ELF-1 (cell line): ENCODE results near the gene LNP1.
A peak's percentile ranks its signal among the peaks of the same experiment; 100 is the strongest.

ENCODE experiments used
- DNase-seq: peaks from one replicate; pipeline ENCODE4 v3.0.0-alpha.2; 2016; ENCODE audit warnings: low read depth, low spot score

LNP1 gene

DNA sequence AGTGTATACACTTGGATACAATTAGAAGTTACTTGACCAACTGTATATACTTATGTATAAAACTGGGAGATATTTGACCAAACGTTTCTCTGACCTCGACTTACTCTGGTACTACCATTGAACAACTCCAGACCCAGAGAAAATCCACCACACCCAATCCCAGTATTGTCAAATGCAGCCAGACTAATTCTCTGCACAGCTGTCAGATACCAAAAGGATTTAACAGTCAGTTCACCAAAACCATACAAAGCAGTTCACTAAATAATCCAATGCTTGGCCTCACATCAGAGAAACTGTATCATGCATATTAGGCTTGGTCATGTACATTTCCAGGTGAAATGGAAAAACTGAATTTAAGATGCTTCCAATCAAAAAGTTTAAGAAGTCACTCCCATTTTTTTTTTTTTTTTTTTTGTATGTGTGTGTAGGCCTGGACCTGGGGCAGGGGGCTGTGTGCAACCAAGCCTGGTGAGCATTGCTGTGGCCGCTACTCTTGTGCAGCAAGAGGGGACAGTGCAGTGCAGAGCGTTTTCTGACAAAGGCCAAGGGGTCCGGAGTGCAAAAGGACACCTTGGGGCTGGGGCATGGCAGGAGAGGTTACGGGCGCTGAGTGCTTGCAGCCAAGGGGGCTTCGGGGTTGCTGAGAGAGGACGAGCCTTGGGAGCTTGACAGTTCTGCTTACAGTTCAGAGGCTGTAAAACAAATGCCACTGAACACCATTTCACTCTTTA lies 1.8 kb upstream of the LNP1 start:
- peak; percentile 17 for DNase-seq

DNA sequence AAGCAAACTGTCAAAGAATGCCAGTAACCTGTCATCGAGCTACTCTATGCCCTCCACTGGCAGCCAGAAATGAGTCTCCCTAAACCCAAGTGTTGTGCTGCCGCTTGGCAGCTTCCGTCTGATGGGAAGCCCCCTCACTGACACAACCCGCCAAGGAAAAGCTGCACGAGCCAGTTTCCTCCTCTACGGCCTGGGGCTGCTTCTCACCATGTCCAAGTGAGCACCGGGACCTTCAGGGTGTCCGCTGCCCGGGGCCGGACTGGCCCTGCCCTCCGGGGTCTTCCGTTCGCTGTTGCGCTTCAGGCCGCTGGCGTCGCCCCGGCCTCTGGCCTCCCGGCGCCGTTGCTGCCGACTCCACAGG lies 940 bp upstream of the LNP1 start:
- DNase-seq = peak; percentile 58

DNA sequence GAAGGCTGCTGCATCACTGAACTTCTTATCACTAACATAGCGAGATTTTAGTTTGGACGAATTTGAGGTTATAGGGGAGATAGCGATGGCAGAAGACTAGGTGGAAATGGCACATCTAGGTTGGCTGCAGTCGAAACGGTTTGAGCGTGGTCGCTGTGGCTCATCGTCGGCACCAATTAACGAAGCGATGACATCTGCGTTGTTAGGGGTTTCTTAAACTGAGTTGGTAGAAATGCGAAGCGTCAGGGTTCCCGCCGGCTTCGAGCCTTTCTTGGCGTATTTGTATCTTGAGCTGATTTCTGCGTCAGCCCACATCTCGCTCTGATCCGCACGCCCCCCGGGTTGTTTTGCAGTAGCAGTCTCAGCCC lies 319 bp downstream of the LNP1 start:
- DNase-seq = no peak

DNA sequence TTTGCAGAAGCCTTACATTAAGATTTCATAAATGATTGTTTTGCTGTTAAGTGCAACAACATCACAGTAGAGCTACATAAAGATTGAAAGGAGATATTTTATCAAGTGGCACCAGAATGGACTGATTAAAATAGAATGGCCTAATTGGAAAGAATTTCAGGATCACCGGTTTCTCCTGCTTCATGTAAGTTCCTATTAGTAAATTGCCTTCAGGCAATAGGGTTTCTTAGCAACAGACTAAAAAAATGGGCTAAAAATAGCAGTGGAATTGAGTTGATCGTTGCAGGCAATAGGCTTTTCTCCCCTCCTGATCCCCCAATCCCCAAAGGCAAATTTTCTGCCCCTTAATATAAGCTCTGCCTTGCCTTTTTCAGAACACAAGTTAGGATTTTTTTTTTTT lies 917 bp downstream of the LNP1 start:
- DNase-seq = peak; percentile 34

DNA sequence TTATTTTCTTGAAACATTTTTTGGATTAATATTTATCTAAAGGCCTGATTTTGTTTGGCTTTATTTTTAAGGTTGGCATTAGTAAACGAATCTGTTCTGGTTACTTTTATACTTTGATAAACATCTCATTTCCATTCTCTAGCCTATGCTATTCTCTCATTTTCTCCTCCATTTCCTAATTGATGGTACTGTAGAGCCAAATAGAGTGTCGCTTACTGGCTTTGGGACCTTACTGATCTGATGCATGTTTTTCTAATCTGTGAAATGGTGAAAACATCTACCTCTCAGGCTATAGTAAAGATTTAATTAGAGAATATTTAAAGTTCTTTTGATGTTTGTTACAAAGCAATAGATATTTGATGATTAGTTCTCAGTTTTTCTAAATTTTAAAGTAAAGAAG lies 1.6 kb downstream of the LNP1 start:
- DNase-seq = no peak

DNA sequence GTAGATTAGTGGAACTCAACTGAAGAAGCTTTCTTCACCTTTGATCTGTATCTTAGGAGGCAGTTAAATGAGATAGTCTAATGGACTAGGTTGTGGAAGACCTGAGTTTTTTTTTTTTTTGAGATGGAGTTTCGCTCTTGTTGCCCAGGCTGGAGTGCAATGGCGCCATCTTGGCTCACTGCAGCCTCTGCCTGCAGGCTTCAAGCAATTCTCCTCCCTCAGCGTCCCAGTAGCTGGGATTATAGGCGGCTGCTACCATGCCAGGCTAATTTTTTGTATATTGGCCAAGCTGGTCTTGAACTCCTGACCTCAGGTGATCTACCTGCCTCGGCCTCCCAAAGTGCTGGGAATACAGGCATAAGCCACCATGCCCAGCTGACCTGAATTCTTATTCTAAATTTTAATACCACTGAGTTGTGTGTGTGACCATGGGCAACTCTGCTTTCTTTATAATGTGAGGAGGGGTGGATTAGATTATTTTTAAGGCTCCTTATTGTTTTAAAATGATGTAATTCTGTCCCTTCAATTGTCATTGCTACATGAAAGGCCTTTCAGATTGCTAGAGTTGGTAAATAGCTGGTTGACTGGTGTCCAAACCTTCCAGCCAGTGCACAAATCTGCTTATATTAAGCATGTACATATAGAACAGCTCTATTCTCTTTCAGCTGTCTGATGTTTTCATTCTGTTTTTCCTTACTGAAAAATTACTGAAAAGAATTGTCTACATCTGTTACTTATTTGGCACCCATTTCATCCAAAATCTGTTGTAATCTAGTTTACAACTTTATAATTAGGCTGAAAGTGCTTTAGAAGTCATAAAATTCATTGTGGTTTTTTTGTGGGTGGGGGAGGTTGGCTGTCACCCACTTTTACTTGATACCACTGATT lies 2.3 kb downstream of the LNP1 start:
- peak; percentile 65 for DNase-seq

DNA sequence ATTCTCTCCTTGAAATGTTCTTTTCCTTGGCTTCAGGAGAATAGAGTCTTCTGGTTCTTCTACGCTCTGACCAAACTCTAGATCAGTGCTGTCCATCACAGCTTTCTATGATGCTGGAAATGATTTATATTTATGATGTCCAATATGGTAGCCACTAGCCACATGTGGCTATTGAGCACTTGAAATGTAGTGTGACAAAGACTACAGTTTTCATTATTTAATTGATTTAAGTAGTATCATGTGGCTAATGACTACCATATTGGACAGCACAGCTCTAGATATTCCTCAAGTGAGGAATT lies 2.9 kb downstream of the LNP1 start:
- no peak for DNase-seq

DNA sequence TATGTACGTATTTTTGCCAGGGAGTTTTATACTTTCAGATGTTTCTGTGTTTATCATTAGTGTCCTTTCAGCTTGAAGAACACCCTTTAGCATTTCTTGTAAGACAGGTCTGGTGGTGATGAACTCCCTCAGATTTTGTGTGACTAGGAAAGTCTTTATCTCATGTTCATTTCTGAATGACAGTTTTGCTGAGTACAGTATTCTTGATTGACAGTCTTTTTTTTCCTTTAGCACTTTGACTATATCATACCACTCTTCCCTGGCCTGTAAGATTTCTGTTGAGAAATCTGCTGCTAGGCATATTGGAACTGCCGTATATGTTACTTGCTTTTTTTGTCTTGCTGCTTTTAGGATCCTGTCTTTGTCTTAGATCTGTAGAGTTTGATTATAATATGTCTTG lies 5.8 kb downstream of the LNP1 start:
- DNase-seq = no peak

DNA sequence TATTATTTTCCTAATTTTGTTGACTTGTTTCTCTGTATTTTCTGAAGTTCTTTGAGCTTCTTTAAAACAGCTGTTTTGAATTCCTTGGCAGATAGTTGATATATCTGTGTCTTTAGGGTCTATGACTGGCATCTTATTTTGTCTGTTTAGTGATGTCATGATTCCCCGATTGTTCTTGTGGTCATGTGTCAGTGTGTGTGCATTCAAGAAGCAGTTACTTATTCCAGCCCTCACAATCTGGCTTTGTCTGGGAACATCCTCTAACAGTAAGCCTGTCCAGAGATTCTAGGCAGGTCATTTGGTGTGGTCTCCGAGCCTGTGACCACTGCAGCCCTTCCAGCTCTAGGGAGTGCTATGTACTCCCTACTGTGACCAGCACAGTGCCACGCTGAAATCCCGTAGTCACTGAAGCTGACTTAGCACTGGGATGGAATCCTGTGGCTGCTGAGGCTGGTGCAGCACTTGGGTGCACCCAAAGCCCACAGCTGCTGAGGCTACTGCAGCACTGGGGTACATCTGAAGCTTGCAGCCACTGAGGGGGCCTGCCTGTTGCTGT lies 6.7 kb downstream of the LNP1 start:
- DNase-seq = no peak

DNA sequence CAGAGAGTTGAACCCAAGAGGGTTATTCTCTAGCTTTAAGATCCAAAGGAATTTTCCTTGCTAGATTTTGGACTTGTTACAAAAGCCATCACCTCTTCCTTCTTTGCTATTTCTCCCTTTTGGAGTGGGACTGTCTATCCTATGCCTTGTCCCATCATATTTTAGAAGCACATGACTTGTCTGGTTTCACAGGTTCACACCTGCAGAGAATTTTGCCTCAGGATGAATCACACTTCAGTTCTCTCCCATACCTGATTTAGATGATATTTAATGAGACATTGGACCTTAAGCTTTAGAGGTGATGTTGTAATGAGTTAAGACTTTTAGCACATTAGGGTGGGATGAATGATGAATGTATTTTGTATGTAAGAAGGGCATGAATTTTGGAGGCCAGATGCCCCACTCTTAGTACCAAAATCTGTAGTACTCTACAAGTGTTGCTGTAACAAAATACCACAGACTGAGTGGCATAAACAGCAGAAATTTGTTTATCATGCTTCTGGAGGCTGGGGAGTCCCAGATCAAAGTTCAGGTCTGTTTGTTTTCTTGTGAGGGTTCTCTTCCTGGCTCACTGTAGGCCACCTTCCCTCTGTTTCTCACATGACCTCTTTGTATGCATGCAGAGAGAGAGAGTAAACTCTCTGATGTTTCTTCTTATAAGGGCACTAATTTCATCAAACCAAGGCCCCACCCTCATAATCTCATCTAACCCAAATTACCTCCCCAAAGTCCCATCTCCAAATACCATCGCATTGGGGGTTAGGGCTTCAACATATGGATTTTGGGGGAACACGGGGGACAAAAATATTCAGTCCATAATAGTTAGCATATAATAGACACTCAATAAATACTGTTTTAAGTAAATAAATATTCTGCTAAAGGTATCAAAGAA lies 10.0 kb downstream of the LNP1 start:
- DNase-seq = no peak

DNA sequence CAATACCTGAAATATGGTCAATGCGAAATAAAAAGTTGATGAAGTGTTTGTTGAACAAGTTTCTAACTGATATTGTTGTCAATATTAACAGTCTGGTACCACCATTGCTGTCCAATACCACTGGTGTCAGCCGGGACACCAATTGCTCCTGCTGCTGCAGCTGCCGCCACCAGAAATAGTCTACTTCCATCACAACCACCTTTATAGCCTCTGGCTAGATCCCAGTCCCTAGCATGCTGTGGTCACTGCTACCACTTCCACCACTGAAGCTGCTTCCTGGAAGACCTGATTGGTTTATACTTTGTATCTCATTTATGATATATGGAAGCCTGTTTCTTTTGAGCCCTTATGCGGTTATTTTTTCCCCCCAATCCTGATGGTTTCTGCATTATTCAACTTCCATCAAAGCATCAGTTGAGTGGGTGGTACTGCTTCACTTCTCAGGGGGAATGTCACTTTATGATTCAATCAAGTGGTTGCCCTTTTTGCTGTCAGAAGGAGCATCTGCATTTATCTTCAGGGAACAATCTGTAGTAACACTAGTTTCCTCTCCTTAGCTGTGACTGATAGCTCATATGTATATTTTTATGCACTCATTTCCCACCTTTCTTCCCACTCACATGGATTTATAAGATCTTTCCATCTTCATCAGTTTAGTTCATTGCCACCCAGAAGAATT lies 11.7 kb downstream of the LNP1 start:
- DNase-seq = no peak

DNA sequence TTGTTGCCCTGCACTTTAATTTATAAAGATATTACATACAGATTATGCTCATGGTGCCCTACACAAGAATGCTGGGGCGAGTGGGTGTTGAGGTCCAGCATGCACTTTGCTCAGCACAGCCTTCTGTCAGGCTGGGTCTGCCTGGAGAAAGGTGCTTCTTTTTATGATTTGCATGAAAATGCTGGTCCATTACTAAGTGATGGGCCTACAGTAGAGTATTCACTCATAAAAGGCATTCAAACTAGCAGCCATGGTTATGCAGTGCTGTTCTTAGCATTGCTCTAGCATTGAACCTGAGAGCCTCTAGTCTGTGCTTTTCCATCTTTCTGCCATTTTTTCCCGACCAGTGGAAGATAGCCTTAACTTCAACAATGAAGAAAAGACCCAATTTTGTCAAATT lies 12.3 kb downstream of the LNP1 start:
- DNase-seq = no peak

DNA sequence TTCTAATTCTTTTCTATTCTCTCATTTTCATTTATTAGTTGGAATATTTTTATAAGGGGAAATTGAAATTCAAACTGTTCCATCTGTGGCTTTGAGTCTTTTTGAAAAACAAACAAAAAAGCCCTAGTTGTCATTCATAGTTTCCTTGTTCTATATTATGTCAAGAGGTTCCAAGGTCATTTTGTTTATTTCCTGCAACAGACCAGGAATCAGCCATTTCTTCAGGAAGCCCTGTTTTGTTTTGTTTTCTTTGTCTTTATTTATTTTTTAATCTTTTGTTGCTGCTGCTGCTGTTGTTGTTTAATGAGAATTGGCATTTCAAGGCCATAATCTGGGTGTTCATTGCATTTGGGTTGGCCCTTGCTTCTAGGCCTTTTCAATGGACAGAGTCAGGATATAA lies 14.8 kb downstream of the LNP1 start:
- no peak for DNase-seq

DNA sequence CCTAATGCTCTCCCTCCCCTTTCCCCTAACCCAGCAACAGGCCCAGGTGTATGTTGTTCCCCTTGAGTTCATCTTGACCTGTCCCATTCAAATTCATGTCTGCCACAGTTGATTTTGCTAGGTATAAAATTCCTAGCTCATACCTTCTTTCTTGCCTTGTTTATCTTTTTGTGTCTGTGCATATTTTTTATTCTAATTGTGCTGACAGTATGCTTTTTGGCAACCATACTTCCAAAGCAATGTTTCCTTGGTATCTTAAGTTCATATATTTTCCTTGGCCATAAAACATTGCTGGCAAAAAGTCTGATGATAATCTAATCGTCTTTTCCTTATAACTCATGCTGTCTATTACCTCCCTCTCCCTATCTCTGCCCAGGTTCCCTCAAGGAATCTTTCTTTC lies 15.5 kb downstream of the LNP1 start:
- DNase-seq = no peak

DNA sequence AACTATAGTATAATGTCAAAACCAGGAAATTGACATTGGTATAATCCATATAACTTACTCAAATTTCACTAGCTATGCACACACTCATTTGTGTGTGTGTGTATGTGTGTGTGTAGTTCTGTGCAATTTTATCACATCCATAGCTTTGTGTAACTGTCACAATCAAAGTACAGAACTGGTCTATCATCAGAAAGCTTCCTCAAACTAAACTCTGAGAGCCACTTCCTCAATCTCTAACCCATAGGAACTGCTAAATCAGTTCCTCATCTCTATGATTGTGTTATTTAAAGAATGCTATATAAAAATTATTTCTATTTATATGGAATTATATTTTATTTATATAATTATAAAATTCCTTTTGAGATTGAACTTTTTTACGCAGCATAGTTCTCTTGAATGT lies 18.1 kb downstream of the LNP1 start:
- no peak for DNase-seq

DNA sequence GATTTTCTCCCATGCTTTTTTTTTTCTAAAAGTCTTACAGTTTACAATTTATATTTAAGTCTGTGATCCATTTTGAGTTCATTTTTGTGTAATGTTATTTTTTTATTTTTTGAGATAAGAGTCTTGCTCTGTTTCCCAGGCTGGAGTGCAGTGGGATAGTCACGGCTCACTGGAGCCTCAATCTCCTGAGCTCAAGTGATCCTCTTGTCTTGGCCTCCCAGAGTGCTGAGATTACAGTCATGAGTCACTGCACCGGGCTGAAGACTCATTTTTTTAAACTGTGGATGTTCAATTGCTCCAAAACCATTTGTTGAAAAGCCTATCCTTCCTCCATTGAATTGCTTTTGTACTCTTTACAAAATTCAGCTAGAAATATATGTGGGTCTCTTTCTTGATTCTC lies 19.5 kb downstream of the LNP1 start:
- DNase-seq = no peak

DNA sequence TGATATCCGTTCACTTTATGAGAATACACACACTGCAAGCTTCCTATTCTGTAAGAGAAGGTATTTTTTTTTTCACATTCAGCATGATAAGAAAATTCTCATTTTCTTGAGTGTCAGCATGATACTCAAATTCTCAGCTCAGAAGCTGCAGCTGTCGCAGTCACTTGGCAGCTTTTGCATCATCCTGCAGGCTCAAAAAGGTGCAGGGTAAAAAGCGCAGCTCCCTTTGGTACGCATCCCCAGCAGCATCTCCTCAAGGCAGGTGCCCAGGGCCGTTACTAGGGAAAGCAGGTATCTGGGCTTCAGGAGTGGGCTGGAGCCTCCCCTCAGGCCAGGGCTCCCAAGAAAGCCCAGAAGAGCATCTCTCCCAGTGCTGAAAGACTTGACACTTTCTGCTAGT lies 22.3 kb downstream of the LNP1 start:
- no peak for DNase-seq

DNA sequence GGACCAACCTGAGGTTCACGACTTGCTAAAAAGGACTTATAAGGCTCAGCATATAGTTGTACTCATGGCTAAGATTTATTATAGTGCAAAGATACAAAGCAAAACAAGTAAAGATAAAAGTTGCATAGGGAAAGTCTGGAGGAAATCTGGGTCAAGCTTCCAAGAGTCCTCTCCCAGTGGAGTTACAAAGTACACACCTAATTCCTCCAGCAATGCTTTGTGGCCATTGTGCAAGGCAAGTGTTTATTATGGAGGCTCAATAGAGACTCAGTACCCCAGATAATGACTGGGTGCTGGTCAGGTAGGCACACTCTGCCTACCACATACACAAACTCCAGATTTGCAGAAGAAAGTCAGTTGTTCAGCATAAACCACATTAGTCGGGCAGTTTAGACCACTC lies 22.9 kb downstream of the LNP1 start:
- no peak for DNase-seq

DNA sequence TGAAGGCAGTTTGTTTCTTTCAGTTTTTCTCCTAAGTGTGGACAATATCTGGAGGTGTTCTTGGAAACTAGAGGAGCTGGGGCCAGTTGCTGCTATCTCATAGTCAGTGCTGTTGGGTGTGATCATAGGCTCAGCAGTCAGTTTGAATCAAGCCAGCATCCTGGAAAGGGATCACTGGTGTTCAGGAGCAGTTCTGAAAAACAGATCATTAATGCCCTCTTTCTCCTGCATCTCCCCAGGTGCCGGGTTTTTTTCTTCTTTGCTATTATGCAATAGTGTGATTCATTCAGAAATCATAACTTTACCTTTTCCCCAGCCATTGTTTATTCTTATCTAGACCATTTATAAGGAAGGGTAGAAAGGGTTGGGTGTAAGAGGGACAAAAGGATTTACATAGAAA lies 24.0 kb downstream of the LNP1 start:
- DNase-seq = no peak

DNA sequence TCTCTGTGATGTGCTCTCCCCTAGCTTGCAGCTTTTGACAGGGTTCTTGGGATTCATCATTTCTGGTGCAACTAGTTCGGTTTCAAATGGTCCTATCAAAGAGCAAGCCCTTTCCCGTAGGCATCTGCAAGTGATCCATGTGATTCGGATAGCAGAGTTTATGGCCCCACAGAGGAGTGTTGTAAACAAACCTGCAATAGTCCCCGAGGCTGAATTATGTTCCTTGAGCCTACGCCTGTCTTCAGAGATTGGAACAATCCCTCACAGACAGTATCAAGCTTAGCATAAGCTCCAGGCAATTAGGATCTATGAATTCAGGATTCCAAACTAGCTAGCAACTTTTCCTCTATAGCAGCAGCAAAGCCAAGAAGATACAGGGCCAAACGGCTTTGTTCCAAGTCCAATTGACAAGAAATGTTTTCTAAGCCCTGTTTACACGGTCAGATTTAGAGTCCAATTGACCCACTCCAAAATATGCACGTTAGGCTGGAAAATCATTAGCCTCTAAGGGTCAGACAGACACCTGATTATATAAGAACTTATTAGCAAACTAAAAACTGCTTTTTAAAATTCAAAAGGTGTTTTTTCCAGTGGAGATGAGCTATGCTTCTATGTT lies 24.8 kb downstream of the LNP1 start:
- peak; percentile 53 for DNase-seq

DNA sequence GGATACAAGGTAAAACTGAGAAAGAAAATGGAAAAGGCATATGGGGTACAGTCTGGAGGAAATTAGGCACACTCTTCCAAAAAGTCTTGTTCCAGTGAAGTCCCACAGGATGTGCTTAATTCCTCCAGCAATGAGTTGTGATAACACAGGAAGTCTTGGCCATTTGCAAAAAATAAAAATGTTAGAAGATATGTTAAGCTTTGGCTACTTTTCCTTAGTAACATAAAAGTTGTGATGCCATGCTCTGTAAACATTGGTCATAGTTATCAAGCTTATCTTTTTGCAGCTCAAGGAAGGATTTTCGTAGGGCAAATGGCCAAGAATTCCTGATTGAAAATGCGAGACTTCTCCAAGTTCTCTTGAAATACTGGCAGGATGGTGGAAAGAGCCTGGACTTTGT lies 26.4 kb downstream of the LNP1 start:
- DNase-seq = no peak
